ENCODE data around the gene COL23A1.
"Not testable (repeated sequence)": the region's sequence is repeated elsewhere in the genome, so short reads cannot be mapped to it uniquely, and the experiment has no call there.

COL23A1 gene

DNA sequence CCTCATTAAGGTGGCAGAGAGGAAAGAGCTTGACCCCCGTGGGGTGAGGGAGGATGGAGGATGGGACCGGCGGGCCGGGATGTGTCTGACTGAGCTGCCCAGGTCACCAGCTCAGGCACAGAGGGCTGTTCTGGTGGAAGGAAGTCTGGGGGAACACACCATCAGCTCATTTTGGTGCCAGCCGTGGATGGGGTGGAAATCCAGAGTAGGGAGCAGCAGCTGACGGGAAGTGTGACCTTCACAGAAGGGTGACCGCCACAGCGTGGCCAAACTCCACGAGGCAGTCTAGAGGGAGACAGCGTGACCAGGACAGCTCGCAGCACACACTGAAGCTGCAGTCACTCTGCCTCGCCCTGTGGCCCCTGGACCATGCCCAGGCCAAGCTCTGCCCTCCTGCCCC, 312.3 kb downstream of the COL23A1 start:
- DNase-seq, result no peak

DNA sequence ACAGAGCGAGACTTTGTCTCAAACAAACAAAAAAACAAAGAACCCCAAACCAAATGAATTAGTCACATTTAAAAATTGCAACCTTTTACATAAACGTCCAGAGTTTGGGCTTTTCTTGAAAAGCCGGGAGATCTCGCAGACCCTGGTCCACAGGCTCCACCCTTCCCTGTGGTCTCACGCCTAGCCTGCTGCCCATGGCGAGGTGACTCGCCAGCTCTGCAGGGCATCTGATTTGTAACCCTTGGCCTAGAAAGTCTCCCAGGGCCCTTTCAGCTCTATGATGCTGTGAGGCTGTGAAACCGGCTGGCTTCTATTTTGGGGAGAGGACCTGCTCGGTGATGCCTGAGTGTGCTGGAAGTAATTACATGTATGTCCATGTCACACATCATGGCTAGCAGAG, 312.8 kb downstream of the COL23A1 start:
- DNase-seq, result no peak

DNA sequence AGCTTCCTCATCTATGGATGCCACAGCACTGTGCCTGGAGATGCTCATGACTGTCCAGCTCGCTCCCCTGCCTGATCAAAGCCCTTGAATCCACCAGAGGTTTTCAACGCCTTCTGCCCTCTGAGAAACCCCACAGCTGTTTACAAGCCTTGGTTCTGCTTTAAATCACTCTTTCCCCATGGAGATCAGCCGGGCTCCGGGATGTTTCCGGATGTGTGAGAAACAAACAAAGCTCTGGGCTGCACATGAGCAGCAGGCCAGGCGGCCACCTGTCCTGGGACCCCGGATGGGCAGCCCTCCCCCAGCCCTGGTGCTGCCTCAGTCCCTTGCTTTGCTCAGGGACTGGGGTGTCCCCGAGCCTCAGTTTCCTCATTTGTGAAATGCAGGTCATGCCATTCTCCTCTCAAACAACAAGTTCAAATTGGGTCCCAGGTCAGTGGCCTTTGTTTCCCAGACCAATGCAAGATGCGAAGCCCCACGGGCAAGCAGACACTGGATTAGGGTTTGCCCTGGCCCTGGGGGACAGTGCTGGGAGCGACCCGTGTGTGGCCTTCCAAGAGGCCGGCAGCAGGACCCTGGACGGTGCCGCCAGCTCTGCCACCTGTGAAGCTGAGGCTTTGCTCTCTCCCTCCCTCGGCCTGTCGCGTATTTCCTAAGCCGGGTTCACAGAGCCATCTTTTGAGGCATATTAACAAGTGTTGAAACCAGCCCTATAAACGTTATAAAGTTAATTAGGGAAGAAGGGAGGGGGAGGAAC, 315.2 kb downstream of the COL23A1 start:
- DNase-seq, result no peak

DNA sequence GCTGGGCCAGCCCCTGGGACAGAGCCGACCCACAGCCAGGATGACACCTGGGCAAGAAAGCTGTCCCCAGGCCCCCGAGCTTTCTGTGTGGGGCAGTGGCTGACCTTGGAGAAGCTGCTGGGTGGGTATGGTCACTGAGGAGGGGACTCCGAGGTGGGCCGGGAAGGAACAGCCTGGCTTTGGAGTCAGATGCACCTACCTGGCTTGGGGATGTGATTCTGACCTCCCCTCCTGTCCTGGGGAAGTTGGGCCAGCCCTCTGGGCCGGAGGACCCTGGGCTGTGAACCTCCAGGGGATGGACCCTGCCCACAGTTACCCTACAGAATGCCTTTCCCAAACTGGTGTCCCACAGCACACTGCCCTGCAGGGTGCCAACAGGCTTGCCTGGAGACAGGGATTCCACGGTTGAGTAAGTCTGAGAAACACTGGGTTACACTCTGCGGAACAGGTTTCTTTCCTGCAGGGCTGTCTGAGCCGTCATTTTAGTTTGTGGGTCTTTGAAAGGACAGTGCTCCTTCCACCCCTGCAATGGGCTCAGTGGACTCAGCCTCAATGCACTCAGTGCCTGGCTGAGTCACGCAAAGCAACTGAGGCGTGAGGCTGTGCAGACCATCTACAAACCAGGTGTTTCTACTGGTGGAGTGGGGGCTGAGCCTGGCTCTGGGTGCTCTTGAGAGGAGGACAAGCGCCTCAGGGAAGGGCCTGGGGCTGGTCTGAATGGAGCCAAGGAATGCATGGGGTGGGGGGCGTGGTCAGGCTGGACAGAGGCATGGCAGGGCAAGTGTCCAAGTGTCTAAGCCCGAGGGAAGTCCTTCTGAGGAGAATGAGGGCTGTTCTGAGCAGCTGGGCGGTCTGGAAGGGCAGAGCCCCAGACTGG, 316.3 kb downstream of the COL23A1 start:
- DNase-seq, result no peak

DNA sequence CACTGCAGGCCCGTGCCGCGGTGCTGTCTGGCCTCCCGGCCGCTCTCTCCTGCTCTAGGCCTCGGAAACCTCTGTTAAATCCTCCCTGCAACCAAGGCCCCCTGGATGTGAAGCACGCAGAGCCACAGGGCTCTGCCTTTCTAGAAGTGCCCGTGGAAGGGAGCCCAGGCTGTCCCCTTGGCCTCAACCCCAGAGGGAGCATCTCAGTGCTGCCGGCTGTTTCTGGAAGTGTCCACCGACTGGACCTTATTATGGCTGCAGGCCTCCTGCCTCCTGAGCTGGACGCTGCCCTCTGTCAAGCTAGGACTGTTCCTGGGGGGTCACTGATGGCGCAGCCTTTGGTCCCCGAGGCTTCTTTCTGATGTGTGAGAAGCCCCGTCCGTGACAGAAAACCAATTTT, 317.2 kb downstream of the COL23A1 start:
- DNase-seq, result no peak

DNA sequence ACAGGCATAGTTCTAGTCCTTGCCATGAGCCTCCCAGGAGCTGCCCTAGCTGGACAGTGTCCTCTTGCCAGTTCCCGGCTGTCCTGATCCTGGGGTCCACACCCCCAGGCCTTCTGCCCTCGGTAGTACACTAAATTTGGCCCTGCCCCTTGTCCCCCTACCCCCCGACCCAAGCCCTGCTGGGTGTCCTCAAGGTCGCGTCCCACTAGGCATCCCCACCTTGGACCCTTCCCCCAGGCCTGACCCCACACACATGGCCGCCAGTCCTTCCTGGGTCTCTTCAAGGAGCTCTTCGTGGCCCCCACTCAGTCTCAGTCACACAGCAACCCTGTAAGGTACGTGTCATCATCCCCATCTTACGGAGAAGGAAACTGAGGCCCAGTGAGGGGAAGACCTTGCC, 317.6 kb downstream of the COL23A1 start:
- DNase-seq, result no peak

DNA sequence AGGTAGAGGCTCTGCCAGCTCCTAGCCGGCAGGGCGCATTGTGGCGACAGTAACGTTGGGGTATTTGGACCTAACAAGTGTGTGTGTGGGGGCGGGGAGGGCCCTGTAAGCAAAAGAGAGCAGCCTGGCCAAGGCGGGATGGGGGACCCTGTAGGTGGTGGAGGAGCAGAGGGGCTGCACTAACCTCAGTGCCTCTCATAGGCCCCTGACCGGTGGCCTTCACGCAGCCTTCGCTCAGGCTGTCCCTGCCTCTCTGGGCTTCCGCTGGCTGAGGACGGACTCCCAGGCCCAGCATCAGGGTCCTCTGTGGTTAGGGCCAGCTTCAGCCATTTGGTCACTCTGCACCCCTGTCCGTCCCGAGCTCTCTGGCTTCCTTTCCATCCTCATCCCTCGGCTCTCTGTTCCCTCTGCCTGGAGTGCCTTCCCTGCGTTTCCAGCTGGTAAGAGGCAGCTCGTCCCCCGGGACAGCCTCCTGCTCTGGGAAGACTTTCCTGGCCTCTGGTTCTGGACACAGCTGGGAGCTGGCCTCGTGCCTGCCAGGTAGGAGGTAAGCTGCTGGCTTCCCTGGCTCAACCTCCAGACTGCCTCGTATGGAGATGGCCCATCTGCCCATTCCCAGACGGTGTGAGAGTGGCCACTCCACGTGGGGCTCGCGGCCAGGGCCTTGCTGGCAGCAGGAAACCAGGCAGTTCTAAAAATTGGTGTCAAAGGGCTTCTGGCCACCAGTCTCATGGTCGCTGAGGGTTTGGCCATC, 318.3 kb downstream of the COL23A1 start:
- DNase-seq, result no peak

DNA sequence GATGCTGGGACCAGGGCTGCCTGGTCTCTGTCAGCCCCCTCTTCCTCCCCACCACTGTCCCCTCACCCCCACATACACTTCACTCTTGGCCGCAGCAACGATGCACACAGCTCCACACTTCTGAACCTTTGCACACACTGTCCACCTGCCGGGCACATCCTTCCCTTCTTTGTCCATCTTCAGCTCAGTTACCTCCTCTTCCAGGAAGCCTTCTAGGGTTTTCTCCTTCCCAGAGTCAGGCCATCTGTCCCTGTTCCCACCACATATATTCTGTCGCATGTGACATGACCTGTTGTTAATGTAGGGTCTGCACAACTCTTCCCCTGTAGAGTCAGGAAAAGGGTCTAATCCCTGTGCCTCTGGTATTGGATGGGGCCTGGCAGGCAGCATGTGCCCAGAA, 319.0 kb downstream of the COL23A1 start:
- no peak for DNase-seq

DNA sequence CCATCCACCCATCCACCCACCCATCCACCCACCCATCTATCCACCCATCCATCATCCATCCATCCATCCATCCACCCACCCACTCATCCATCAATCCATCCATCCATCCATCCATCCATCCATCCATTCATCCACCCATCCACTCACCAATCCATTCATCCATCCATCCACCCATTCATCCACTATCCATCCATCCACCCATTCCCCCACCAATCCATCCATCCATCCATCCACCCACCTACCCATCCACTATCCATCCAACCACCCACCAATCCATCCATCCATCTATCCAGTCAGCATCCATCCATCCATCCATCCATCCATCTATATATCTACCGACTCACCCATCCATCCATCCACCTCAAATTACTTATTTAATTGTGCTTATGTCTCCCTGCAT, 320.7 kb downstream of the COL23A1 start:
- DNase-seq, result no peak

DNA sequence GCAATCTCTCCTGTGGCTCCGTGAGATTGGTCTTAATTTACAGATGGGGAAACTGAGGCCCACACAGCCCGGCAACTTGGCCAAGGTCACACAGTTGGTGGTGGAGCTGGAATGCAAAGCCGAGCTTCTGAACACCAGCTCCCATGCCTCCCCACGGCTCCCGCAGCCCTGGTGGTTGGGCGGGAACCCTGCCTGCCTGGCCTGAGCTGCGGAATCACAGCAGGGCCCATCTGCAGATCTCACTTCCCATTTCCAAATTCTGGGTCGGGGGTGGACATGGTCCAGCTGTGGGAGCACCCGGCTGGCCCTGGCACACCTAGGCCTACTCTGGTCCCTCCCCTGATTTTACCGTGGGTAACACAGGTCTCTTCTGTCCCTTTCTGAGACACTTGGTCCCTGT, 322.3 kb downstream of the COL23A1 start:
- DNase-seq, result no peak

DNA sequence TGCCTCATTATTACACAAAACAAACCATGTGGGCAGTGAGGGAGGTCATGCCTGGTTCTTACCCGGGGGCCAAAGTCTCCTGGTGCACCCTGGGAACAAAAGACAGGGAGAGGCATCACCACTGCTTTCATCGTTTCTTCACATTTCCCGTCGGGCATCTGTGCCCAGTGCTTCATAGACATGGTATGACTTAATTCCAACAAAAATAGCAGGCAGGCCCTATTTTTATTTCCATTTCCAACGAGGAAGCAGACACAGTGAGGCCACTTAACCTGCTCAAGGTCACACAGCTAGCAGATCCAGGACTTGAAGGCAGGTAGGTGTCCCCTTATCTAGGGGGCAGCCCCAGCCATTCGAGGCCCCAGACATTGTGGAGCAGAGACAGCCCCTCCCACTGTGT, 322.9 kb downstream of the COL23A1 start:
- no peak for DNase-seq

DNA sequence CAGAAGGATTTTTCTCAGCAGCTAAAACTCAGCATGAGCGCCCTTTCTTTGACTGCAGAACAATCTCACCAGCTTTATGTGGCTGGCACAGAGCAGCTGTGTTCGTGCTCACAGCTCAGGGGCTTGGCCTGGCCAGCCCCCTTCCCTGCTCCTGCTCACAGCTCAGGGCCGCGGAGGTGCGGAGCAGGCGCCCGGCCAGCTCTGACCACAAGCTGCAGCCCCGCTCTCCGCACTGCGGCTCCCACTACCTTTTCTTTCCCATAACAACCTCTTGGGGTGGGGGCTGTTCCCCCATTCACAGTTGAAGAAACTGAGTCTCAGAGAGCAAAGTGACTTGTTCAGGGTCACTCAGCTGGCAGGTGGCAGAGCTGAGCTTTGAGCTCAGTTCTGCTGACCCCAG, 323.6 kb downstream of the COL23A1 start:
- no peak for DNase-seq

DNA sequence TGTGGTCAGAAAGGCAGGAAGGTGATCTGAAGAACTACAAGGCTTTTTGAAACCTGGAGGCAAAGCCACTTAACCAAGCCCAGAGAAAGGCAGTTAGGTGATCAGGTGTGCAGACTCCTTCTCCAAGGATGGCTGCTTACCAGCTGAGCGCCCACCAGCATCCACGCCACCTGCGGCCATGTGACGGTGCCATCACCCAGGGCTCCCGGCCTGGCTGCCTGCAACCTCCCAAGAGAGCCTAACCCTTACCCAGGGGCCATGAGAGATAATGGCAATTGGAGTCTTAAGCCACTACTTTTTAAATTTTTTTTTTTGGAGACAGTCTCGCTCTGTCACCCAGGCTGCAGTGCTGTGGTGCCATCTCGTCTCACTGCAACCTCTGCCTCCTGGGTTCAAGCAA, 324.4 kb downstream of the COL23A1 start:
- no peak for DNase-seq

DNA sequence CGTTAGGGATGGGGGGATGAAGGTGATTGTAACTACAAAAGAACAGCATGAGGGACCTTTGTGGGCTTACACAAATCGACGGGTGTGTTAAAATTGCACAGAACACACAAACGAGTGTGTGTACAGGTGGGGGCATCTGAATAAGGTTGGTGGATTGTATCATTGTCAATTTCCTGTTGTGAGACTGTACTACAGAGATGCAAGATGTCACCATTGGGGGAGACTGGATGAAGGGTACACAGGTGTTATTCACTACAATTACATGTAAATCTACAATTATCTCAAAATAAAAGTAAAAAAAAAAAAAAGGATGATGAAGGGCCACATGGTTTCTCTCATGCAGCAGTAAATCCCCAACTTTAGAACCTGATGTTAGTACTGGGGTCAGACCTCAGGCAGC, 326.1 kb downstream of the COL23A1 start:
- DNase-seq, result no peak

DNA sequence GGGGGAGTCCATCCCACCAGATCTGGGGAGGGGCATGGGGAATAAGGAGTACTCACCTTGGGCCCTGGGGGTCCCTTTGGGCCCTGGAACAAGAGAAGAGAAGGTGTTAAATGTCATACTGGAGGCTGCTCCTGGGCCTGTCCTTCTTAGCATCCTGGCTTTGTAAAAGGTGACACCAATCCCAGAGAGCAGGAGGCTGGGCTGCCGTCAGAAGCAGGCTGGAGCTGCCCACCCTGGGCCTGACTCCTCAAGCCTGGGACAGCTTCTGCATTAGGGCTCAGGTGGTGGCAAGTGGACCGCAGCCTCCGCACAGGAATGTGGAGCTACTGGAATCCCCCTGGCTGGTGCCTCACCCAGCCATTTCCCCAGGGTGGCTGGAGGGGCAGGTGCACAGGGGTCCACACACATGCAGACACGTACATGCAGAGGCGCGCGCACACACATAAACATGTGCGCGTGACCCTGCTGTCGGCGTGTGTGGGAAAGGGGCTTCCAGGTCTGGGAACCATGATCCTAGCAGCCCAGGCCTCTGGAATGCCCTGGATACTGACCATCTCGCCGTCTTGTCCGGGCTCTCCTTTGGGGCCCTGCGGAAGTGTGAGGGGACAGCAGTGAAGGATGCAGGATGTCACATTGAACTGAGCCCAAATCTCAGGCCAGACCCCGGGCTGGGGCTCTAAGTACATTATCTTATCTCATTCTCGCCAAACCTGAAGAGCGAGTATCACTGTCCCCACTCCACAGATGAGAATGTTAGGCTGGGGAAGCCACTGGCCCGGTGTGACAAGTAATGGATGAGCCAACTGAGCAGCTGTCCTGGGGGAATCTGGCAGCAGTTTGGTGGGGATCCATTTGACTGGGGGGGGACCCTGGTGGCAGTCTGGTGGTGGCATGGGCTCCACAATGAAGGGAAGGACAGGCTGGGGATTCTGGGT, 328.3 kb downstream of the COL23A1 start:
- no peak for DNase-seq

DNA sequence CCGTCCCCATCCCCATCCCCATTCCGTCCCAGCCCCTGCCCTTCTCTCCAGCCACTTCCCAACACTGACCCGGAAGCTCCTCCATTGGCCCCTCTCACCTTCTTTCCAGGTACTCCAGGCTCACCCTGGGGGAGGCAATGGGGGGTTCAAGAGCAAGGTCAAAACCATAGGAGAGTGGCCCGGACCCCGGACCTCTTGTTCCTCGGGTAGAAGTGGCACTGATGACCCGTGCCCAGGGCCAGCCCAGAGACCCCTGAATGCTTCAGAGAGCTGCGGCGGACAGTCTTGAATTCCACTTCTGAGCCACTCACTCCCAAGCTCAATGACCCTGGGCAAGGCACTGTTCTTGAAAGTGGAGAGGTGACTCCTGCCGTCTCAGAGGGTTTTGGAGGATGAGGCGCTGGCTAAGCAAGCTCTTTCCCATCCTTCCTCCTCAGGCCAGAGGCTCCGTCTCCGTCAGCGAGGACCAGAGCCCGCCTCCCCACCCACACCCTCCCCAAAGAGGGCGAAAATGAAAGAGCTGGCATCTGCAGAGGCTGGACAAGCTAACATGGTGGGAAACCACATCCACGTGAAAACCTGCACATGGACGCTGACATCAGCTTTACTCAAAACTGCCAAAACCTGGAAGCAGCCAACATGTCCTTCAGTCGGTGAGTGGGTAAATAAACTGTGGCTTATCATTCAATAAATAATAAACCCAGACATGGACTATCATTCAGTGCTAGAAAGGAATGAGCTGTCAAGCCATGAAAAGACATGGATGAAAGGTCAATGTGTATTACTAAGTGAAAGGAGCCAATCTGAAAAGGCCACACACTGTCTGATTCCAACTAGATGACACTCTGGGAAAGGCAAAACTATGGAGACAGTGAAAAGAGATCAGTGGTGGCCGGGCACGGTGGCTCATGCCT, 330.3 kb downstream of the COL23A1 start:
- DNase-seq, result no peak

DNA sequence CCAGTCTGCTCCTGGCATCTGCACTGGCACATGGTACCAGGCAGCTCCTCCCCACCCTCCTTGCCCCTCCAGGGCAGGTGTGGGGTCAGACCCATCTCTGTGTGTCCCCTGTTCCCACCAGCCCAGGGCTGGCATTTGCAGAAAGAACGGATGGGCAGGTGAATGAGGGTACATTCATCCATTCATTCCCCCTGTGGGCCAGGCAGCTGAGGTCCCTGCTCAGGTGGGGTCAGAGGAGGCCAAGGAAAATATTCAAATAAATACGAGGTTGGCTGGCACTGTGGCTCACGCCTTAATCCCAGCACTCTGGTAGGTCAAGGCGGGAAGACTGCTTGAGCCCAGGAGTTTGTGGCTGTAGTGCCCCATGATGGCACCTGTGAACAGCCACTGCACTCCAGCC, 332.5 kb downstream of the COL23A1 start:
- no peak for DNase-seq

DNA sequence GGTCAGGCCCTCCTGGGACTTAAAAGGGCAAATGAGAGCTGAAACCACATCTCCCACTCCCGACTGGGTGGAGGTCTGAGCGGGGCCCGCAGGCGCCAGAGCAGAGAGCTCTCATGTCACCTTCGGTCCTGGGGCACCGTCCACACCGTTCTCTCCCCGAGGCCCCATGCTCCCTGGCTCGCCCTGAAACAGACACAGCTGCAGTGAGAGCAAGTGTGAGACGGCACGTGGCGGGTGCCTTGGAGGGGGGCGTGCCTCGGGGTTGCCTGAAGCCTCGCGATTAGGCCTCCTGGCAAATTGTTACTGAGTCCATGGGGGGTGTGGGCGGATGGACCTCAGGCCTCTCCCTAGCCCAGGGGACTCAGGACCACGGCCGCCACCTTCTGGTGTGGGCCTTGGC, 333.4 kb downstream of the COL23A1 start:
- no peak for DNase-seq

DNA sequence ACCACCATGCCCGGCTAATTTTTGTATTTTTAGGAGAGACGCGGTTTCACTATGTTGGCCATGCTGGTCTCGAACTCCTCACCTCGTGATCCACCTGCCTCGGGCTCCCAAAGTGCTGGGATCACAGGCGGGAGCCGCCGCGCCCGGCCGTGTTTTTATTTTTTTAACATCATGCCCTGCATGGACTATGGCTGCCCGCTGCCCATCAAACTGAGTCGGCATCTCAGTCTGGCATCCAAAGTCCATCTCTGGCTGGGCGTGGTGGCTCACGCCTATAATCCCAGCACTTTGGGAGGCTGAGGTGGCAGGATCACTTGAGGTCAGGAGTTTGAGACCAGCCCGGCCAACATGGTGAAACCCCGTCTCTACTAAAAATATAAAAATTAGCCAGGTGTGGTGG, 336.6 kb downstream of the COL23A1 start:
- not testable (repeated sequence) for DNase-seq

DNA sequence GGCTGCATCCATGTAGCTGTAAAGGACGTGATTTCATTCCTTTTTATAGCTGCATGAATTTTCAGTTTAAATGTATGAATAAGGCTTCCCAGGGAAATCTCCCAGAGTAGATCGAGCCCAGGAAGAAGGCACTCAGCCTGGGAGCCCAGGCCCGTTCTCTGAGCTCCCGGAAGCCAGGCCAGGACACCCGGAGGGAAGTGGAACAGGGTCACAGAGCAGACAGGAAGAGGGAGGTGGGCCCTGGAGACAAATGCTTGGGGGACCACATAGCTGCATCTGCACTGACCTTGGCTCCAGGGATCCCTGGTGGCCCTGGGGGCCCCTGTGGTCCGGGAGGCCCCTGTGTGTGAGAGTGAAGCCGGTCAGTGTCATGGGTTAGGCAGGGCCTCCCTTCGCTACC, 337.9 kb downstream of the COL23A1 start:
- no peak for DNase-seq

DNA sequence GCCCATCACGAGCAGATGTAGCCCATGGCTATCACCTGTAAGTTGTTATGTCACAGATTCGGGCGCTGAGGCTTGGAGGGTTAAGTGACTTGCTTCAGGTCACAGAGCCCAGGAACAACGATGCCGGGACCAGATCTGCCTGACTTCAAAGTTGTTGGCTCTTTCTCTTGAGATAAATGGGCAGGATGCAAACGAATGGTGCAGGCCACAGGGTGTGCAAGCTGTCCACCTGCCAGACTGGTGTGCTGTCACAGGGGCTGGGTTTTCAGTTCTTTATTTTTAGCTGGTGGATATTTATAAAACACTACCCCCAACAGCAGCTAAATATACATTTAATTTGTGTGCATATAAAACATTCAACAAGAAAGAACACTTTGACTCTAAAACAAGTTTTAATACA, 339.9 kb downstream of the COL23A1 start:
- DNase-seq, result no peak
